ENCODE data around the gene RPL22.

RPL22 gene

GRCh38 chr1:6140413-6140812 lies 59.0 kb downstream of the RPL22 start:
- Histone ChIP-seq H3K36me3 (ENCODE audit: insufficient read depth) (no peaks in the 10 kb centered on the region), H3K27ac (no peak overlapping the region), H3K4me2 (no peak overlapping the region), H3K79me2 (ENCODE audit: insufficient read depth, low read depth) (no peaks in the 10 kb centered on the region), H3K27me3 (ENCODE audit: insufficient read depth, low read depth) (peaks cover 95% of the 10 kb centered on the region), H3K4me3 (IDR thresholded peaks at IDR 0.05; ENCODE audit: insufficient read depth, low read depth, low read length) (no peak overlapping the region), H2AFZ (ENCODE audit: low read depth) (no peak overlapping the region), H3K4me1 (ENCODE audit: low read depth, poor library complexity, severe bottlenecking) (no peaks in the 10 kb centered on the region), H3K9ac (no peak overlapping the region), H4K20me1 (ENCODE audit: insufficient read depth) (no peaks in the 10 kb centered on the region)
- TF ChIP-seq CTCF (conservative IDR thresholded peaks at IDR 0.05; ENCODE audit: low read depth, low read length) = no peak

GRCh38 chr1:6137758-6138157 lies 61.6 kb downstream of the RPL22 start:
- Histone ChIP-seq H3K36me3 (ENCODE audit: insufficient read depth) (no peaks in the 10 kb centered on the region), H3K4me1 (ENCODE audit: low read depth, poor library complexity, severe bottlenecking) (no peaks in the 10 kb centered on the region), H3K79me2 (ENCODE audit: insufficient read depth, low read depth) (no peaks in the 10 kb centered on the region), H3K4me2 (no peak overlapping the region), H2AFZ (ENCODE audit: low read depth) (no peak overlapping the region), H3K27me3 (ENCODE audit: insufficient read depth, low read depth) (peaks cover 95% of the 10 kb centered on the region), H3K9ac (no peak overlapping the region), H3K27ac (no peak overlapping the region), H3K4me3 (IDR thresholded peaks at IDR 0.05; ENCODE audit: insufficient read depth, low read depth, low read length) (no peak overlapping the region), H4K20me1 (ENCODE audit: insufficient read depth) (no peaks in the 10 kb centered on the region)
- no peak for TF ChIP-seq CTCF (conservative IDR thresholded peaks at IDR 0.05; ENCODE audit: low read depth, low read length)

GRCh38 chr1:6136516-6137220 lies 62.7 kb downstream of the RPL22 start:
- Histone ChIP-seq H3K27me3 (ENCODE audit: insufficient read depth, low read depth) (peaks cover 95% of the 10 kb centered on the region), H3K9ac (no peak overlapping the region), H3K4me2 (no peak overlapping the region), H3K79me2 (ENCODE audit: insufficient read depth, low read depth) (no peaks in the 10 kb centered on the region), H2AFZ (ENCODE audit: low read depth) (no peak overlapping the region), H3K4me3 (IDR thresholded peaks at IDR 0.05; ENCODE audit: insufficient read depth, low read depth, low read length) (no peak overlapping the region), H4K20me1 (ENCODE audit: insufficient read depth) (no peaks in the 10 kb centered on the region), H3K4me1 (ENCODE audit: low read depth, poor library complexity, severe bottlenecking) (no peaks in the 10 kb centered on the region), H3K27ac (no peak overlapping the region), H3K36me3 (ENCODE audit: insufficient read depth) (no peaks in the 10 kb centered on the region)
- TF ChIP-seq CTCF (conservative IDR thresholded peaks at IDR 0.05; ENCODE audit: low read depth, low read length) = no peak

Data from KMS-11 (cell line).